ENCODE measurements around the gene UBA7. TPM values are rescaled to one million over a fixed set of nuclear protein-coding genes. Genes with fewer than 3 reads are reported as not detected.
A peak's percentile ranks its signal among the peaks of the same experiment; 100 is the strongest.

UBA7 gene
- total and polyA plus RNA-seq, 2 of the 8 experiments (the other 6 are each of a cell fraction or from before 2014, with no cell fraction given): 0.34 to 0.65 TPM

DNA sequence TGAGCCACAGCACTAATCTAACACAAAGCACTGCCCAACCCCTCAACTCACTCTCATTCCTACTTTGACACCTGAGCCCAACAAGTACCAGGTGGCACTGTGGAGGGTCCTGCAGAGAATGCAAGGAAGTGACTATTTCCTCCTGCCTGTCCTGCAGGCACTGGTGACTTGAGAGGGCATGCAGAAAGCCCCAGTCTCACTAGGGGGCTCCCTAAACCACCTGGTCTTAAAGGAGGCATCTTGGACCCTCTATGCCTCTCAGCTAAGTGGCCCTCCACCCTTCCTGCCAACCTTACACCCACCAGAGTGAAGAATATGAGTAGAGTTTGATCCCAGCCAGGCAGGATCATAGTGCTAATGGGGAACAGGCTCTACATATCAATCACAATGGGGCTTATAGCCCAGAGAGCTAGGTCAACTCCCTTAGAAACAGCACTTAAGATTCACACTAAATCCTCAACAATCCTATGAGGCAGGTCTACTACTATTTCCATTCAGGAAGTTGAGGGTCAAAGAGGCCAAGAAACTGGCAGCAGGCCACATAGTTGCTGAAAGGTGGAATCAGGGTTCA is 27.5 kb upstream of the UBA7 start:
- no peaks in the 10 kb centered on the region for H3K27me3 ChIP-seq (replicated peaks in 1 of 4; ENCODE audit: control insufficient read depth in 3 of 4, extremely low read depth in 1 of 4, insufficient read depth in 3 of 4, low read length in 3 of 4)
- H2AFZ ChIP-seq (ENCODE audit: low read length): no peak overlapping the region
- H3K9ac ChIP-seq (replicated peaks in 1 of 4; ENCODE audit: extremely low read depth in 1 of 4, low read depth in 3 of 4, low read length in 3 of 4): no peak overlapping the region
- TF ChIP-seq CBX5 (IDR thresholded peaks at IDR 0.05; ENCODE audit: low read depth, low read length): no peak
- no peak for TF ChIP-seq CREB1 (IDR thresholded peaks at IDR 0.05)
- TF ChIP-seq TAF1 (IDR thresholded peaks at IDR 0.05; ENCODE audit: low read depth, low read length): no peak
- TF ChIP-seq, protein P1, sequence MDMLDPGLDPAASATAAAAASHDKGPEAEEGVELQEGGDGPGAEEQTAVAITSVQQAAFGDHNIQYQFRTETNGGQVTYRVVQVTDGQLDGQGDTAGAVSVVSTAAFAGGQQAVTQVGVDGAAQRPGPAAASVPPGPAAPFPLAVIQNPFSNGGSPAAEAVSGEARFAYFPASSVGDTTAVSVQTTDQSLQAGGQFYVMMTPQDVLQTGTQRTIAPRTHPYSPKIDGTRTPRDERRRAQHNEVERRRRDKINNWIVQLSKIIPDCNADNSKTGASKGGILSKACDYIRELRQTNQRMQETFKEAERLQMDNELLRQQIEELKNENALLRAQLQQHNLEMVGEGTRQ (IDR thresholded peaks at IDR 0.05; ENCODE audit: low read length): no peak
- TF ChIP-seq, protein P2, sequence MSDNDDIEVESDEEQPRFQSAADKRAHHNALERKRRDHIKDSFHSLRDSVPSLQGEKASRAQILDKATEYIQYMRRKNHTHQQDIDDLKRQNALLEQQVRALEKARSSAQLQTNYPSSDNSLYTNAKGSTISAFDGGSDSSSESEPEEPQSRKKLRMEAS (IDR thresholded peaks at IDR 0.05): 0 out of 2 replicates have a peak, but pooled peaks have one; percentile 22
- no peak for TF ChIP-seq CTBP2 (IDR thresholded peaks at IDR 0.05; ENCODE audit: borderline replicate concordance, insufficient read depth, insufficient read length, low read length)
- TF ChIP-seq, protein P3, sequence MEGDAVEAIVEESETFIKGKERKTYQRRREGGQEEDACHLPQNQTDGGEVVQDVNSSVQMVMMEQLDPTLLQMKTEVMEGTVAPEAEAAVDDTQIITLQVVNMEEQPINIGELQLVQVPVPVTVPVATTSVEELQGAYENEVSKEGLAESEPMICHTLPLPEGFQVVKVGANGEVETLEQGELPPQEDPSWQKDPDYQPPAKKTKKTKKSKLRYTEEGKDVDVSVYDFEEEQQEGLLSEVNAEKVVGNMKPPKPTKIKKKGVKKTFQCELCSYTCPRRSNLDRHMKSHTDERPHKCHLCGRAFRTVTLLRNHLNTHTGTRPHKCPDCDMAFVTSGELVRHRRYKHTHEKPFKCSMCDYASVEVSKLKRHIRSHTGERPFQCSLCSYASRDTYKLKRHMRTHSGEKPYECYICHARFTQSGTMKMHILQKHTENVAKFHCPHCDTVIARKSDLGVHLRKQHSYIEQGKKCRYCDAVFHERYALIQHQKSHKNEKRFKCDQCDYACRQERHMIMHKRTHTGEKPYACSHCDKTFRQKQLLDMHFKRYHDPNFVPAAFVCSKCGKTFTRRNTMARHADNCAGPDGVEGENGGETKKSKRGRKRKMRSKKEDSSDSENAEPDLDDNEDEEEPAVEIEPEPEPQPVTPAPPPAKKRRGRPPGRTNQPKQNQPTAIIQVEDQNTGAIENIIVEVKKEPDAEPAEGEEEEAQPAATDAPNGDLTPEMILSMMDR (IDR thresholded peaks at IDR 0.05; ENCODE audit: control extremely low read depth in 1 of 3, insufficient read depth in 1 of 3, low read depth in 1 of 3, low read length in 3 of 3): peak; percentile 67 to 73 (median 70)
- peak; percentile 72 to 80 for TF ChIP-seq RAD21 (IDR thresholded peaks at IDR 0.05 in 1 of 2, conservative IDR thresholded peaks at IDR 0.05 in 1 of 2; ENCODE audit: low read depth in 2 of 2, low read length in 2 of 2)
- no peak for TF ChIP-seq RXRA (IDR thresholded peaks at IDR 0.05; ENCODE audit: insufficient read depth, low read depth, low read length)
- H3K36me3 ChIP-seq (ENCODE audit: control insufficient read depth in 2 of 4, insufficient read depth in 4 of 4, low read length in 3 of 4): peaks cover 4 to 42% (median 39%) of the 10 kb centered on the region in 4 experiments
- H2BK20ac ChIP-seq (ENCODE audit: low read length): no peak overlapping the region
- FAIRE-seq: no peak
- H2BK5ac ChIP-seq (ENCODE audit: low read depth, low read length): no peak overlapping the region
- H3K23ac ChIP-seq (ENCODE audit: insufficient read length): no peak overlapping the region
- no peaks in the 10 kb centered on the region for H3K23me2 ChIP-seq (ENCODE audit: low read depth, low read length)
- no peaks in the 10 kb centered on the region for H3K79me1 ChIP-seq (ENCODE audit: low read depth, low read length)
- H3K79me2 ChIP-seq (ENCODE audit: control insufficient read depth in 1 of 2, insufficient read depth in 2 of 2, low read length in 2 of 2): no peaks in the 10 kb centered on the region
- POLR2A ChIA-PET (ENCODE audit: partially characterized antibody): interaction anchor here (0.7 to 1.8 kb wide), 7 partner anchors 15 to 62 kb away, joined by 3 to 5 read pairs (median 3); partner anchors contain the start of gene TRAIP
- H2BK15ac ChIP-seq (ENCODE audit: low read length): no peak overlapping the region
- peaks cover 0 to 6% (median 0%) of the 10 kb centered on the region in 4 experiments; a peak in 2 of 7 replicates for H3K4me1 ChIP-seq (replicated peaks in 1 of 4; ENCODE audit: control insufficient read depth in 3 of 4, insufficient read depth in 4 of 4, low read length in 3 of 4)
- H3K4ac ChIP-seq (replicated peaks; ENCODE audit: insufficient read length, low read depth, low read length): no peak overlapping the region
- H2AK5ac ChIP-seq (ENCODE audit: low read depth, low read length): no peak overlapping the region
- no peak overlapping the region for H3K56ac ChIP-seq (replicated peaks; ENCODE audit: insufficient read length, low read depth, low read length)
- H3K14ac ChIP-seq (ENCODE audit: insufficient read length): no peak overlapping the region
- CTCF ChIA-PET (ENCODE audit: partially characterized antibody): interaction anchor here (0.9 to 15.2 kb wide), 27 partner anchors 9 to 279 kb away, joined by 3 to 306 read pairs (median 8); partner anchors contain the start of genes AMIGO3, CDHR4, INKA1 and IP6K1
- H2BK120ac ChIP-seq (replicated peaks; ENCODE audit: low read depth, low read length): no peak overlapping the region
- H4K5ac ChIP-seq (ENCODE audit: insufficient read length, low read depth, low read length): no peak overlapping the region
- no peak overlapping the region for H4K8ac ChIP-seq (ENCODE audit: extremely low read depth, insufficient read depth, low read length)
- no peak overlapping the region for H3K4me3 ChIP-seq (ENCODE audit: extremely low read depth in 1 of 4, insufficient read depth in 2 of 4, low read depth in 3 of 4, low read length in 4 of 4)
- DNase-seq (ENCODE audit: low read depth in 1 of 2, low spot score in 2 of 2): peak; percentile 9 to 66
- no peak overlapping the region for H4K91ac ChIP-seq (replicated peaks; ENCODE audit: insufficient read length, low read length)
- H3K18ac ChIP-seq (ENCODE audit: extremely low read depth, low read length): no peak overlapping the region
- H3K9me3 ChIP-seq (ENCODE audit: insufficient read depth in 2 of 2, low read depth in 1 of 2, low read length in 1 of 2): no peaks in the 10 kb centered on the region
- H3K27ac ChIP-seq (ENCODE audit: low read depth, low read length): no peak overlapping the region
- peaks cover 0 to 5% of the 10 kb centered on the region in 2 experiments for H4K20me1 ChIP-seq (replicated peaks in 1 of 2; ENCODE audit: control insufficient read depth in 1 of 2, insufficient read depth in 2 of 2, low read length in 2 of 2)
- no peak overlapping the region for H3K4me2 ChIP-seq (ENCODE audit: insufficient read depth in 1 of 2, low read depth in 2 of 2, low read length in 2 of 2)
- no peak overlapping the region for H2BK12ac ChIP-seq (ENCODE audit: low read depth, low read length)
